Kidney epithelial cell (primary cell): Measurements from ENCODE around the gene CPPED1. TPM values are rescaled to one million over a fixed set of nuclear protein-coding genes. Genes with fewer than 3 reads are reported as not detected.

ENCODE experiments used
- DNase-seq: peaks from one replicate; pipeline ENCODE4 v3.0.0-alpha.2; 2010; ENCODE audit warnings: low read depth
- H3K27me3 ChIP-seq: 2 replicates; pipeline ENCODE4 v1.6.0; 2011; ENCODE audit warnings: low read length; ENCODE audit not compliant: control insufficient read depth, insufficient read depth
- H3K36me3 ChIP-seq: 2 replicates; pipeline ENCODE4 v1.5.1; 2011; ENCODE audit warnings: low read length; ENCODE audit not compliant: control insufficient read depth, insufficient read depth
- H3K4me3 ChIP-seq: 2 replicates; pipeline ENCODE4 v1.5.1; 2011; ENCODE audit warnings: low read depth, mild to moderate bottlenecking, control low read depth, low read length
- total RNA-seq: library from RNA; depleted of rRNA; stranded (reverse); fragments of >200 nt; gene quantifications from 2 replicates; pipeline ENCODE4 v1.2.3, GENCODE V29; 2015
- TF ChIP-seq, protein P1 (sequence below): IDR thresholded peaks from 2 replicates; pipeline ENCODE4 v1.5.1; 2011; ENCODE audit warnings: mild to moderate bottlenecking, moderate library complexity, low read length, control low read depth, inconsistent platforms; ENCODE audit not compliant: insufficient read depth, poor library complexity, severe bottlenecking

Gene CPPED1
- total RNA-seq, 1 donor from 2014 or later = 25.3 TPM

DNA sequence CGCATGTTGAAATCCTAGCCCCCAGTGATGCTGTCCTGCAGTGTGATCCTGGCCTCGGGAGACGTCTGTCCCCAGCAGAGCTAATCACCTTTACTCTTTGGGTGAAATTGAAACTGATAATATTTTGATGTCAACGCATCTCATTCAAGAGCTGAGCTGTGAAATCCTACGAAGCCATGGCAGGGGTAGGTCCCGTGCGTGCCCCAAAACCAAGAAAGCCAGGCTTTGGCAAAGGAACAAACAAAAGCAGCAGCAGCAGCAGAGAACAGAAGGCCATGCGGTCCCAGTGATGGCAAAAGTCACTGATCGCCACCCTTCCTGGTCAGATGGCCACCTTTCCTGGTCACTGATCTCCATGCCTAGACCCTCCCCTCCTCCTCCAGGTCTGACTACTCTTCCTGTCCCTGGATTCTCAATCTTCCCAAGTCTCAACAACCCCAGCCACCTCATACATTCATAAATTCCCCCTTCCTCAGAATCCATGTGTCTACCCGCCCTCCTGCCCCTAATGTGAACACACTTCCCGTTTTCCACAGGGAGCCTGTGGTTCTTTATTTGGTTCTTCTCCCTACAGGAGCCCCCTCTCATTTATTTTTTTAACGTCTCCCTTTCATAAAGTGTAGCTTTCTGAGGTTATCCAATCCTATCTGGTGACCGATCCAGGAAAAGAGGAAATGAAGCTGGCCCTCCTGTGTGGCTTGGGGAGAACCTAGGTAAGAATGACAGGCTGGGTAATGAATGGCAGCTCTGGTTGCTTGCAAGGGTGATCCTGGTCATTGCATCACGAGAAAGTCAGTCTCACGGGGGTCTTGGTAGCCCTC is 50.3 kb downstream of the CPPED1 start:
- DNase-seq = no peak

DNA sequence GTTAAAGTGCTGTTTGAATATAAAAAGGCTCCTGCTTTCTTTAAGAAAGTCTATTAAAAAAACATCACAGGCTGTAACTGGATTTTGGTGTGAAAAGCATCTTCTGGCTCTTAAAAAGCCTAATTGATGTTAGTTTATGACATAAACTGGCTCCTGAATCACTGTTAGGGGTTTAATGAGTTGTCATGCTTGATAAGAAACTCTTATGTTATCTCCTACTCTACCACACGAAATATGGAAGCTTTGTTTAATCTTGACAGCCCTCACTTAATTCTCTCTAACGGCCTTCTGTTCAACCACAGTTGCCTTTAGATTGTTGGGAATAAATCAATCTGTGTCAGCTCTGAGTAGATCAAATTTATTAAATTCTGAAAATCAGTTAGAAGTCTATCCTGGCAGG is 51.5 kb downstream of the CPPED1 start:
- Histone ChIP-seq H3K4me3 (no peak overlapping the region), H3K36me3 (no peaks in the 10 kb centered on the region), H3K27me3 (no peaks in the 10 kb centered on the region)
- DNase-seq = no peak
- TF ChIP-seq, protein P1, sequence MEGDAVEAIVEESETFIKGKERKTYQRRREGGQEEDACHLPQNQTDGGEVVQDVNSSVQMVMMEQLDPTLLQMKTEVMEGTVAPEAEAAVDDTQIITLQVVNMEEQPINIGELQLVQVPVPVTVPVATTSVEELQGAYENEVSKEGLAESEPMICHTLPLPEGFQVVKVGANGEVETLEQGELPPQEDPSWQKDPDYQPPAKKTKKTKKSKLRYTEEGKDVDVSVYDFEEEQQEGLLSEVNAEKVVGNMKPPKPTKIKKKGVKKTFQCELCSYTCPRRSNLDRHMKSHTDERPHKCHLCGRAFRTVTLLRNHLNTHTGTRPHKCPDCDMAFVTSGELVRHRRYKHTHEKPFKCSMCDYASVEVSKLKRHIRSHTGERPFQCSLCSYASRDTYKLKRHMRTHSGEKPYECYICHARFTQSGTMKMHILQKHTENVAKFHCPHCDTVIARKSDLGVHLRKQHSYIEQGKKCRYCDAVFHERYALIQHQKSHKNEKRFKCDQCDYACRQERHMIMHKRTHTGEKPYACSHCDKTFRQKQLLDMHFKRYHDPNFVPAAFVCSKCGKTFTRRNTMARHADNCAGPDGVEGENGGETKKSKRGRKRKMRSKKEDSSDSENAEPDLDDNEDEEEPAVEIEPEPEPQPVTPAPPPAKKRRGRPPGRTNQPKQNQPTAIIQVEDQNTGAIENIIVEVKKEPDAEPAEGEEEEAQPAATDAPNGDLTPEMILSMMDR = no peak

More for the DNA sequence above, 50.3 kb downstream of the CPPED1 start:
- Histone ChIP-seq H3K36me3 (no peaks in the 10 kb centered on the region), H3K4me3 (no peak overlapping the region), H3K27me3 (no peaks in the 10 kb centered on the region)
- TF ChIP-seq, protein P1 = no peak

DNA sequence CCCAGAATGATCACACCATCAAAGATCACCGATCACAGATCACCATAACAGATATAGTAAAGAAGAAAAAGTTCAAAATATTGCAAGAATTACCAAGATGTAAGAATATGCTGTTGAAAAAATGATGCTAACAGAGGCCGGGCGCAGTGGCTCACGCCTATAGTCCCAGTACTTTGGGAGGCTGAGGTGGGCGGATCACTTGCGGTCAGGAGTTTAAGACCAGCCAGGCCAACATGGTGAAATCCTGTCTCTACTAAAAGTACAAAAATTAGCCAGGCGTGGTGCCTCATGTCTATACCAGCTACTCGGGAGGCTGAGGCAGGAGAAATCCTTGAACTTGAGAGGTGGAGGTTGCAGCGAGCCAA is 53.2 kb downstream of the CPPED1 start:
- Histone ChIP-seq H3K27me3 (no peaks in the 10 kb centered on the region), H3K36me3 (no peaks in the 10 kb centered on the region), H3K4me3 (no peak overlapping the region)
- no peak for DNase-seq
- TF ChIP-seq, protein P1 = no peak

DNA sequence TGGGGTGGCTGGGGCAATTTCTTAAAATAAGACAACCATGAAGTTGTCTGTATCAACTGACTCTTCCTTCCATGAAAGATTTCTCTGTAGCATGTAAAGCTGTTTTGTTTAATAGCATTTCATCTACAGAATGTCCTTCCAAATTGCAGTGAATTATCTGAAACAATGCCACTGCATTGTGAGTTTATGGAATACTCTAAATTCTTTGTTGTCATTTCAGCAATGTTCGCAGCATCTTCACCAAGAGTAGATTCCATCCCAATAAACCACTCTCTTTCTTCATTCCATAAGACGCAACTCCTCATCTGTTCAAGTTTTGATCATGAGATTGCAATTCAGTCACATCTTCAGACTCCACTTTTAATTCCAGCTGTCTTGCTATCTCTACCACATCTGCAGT is 54.6 kb downstream of the CPPED1 start:
- TF ChIP-seq, protein P1 = no peak
- Histone ChIP-seq H3K36me3 (no peaks in the 10 kb centered on the region), H3K27me3 (no peaks in the 10 kb centered on the region), H3K4me3 (no peak overlapping the region)
- no peak for DNase-seq

DNA sequence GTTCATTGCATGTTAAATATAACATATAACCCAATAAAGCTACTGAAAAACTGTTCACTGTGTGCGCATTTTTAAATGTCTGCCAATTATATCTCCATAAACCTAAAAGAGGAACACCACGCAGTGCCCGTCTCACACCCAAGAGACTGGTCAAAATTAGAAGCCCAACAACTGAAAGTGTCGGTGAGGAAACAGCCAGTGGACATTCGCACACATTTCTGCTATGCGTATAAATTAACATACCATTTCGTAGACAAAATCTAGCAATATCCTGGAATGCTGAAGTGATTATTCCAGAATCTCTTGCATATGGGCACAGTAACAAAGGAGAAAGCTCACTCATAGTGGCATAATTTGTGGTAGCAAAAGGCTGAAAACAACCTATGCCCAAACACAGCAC is 55.9 kb downstream of the CPPED1 start:
- DNase-seq = no peak
- TF ChIP-seq, protein P1 = no peak

DNA sequence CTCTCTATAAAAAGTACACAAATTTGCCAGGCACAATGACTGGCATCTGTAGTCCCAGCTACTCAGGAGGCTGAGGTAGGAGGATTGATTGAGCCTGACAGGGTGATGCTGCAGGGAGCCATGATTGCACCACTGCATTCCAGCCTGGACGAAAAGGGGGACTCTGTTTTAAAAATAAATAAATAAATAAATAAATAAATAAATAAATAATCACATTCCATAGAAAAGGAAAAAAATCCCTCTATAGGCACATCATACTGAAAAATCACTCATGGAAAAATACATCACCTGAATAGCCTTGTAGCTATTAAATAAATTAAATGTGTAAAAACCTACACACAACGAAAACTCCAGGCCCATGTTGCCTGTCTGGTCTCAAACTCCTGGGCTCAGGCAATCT is 56.4 kb downstream of the CPPED1 start:
- no peak overlapping the region for H3K4me3 ChIP-seq
- DNase-seq = no peak
- TF ChIP-seq, protein P1 = no peak
- no peaks in the 10 kb centered on the region for H3K36me3 ChIP-seq
- no peaks in the 10 kb centered on the region for H3K27me3 ChIP-seq

More for the DNA sequence above, 55.9 kb downstream of the CPPED1 start:
- no peaks in the 10 kb centered on the region for H3K36me3 ChIP-seq
- H3K27me3 ChIP-seq = no peaks in the 10 kb centered on the region
- no peak overlapping the region for H3K4me3 ChIP-seq
